Activated CD4-positive, alpha-beta T cell treated with anti-CD3 and anti-CD28 coated beads, Interleukin-2, amount 50 U/mL, for 24 hours (primary cell): ENCODE data around the gene KANK3.
"Not testable (repeated sequence)": the region's sequence is repeated elsewhere in the genome, so short reads cannot be mapped to it uniquely, and the experiment has no call there.

ENCODE experiments used
- DNase-seq, 2 donors: peaks; one replicate each; pipeline ENCODE4 v3.0.0-alpha.2; 2020; ENCODE audit warnings: low read depth in 1 of 2, low spot score in 1 of 2

KANK3 gene

DNA sequence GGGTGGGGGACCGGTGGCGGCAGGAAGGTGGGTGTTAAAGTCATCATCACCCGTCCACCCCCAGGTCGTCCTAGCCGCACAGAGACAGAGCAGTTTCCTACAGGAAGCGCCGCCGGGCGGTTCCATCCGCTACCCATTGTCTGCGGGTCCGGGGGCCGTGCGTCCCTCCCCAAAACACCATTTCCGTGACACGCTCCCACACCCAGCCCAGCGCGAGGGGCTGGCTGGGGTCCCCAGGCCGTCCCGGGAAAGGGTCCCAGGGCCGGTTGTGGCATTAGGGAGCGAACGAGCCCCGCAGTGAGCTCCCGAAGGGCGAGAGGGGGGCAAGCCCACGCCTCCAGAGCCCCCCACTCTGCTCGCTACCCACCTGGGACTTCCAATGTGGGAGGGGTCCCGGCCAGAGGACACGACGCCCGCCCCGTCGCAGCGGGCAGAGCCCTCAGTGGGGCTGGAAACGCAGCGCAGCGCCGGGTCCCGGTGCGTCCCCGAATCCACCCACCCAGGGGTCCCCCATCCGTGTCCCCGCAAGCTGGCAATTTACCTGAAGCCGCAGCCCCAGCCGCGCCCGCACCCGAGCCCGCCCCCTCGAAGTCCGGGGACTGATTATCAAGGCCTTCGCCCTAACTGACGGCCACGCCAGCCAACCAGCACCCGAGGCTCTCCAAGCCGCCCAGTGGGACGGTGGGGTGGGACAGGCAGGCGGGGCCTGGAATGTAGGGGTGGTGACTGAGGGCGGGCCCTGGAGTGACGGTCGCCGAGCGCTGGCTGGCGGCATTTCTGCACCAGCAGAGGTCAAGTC is at the start of gene KANK3:
Gene KANK3, minus strand, starts transcription at position 579 of the 799 bp plus-strand sequence. CDS start 5,434 bp downstream, outside the sequence.
- peak; percentile 71 to 89 for DNase-seq

DNA sequence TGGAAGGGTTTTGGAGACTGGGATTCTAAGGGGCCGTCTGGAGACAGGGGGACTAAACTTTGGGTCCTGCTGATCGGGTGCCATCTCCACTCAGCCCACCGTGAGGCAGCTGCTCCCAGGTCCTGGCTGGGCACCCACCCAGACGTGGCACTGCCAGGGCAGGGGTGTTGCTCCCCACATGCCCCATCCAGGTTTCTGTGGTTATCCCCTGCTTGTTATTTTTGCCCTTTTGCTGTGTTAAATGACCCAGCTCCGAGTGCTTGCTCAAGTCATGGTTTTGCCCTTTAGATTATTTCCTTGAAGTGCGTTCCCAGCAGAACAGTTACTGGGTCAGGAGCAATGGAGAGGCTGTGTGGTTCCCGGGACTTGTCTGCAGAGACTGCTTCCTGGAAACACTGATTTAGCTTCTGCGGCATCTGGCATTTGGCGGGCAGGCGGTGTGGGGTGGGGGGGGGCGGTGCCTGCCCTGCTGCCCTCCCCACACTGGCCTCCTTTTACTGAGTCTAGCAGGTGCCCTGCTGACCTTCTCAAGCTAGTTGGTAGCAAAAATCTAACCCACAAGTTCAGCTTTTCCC is 49.0 kb upstream of the KANK3 start:
- DNase-seq, result no peak

DNA sequence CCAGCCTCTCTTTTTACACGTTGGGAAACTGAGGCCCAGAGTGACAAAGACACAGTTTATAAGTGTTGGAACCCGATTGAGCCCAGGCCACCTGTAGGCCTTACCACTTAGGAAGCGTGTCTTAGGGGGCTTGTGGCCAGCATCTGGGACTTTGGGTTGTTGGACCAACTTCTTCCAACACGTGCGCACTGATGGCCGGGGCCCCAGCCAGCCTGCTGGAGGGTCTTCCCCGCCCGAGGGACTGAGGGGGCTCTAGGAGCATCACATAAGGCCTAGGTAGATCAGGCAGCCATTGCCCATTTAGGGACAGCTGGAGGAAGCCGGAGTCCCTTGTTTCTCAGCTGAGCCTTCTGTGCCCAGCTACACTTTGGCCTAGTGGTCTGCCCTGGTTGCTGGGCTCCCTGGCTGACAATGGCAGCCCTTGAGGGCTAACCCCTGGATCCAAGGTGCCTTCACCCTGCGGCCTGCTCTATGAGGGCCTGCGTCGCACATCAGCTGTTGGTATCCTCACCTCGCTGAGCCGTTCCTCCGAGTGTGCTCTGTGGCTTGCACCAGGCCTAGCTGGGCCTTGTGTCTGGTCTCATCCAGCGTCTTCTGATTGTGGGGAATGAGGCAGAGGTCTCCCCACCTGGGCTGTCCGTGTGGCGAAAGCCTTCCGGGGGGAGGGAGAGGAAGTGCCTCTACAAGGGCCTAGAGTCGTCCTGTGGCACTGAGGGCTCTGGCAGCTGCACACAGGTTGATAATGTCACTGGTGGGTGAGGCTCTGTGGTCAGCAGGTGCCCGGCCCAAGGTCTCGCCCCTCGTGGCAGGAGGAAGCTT is 48.3 kb upstream of the KANK3 start:
- DNase-seq, result no peak

DNA sequence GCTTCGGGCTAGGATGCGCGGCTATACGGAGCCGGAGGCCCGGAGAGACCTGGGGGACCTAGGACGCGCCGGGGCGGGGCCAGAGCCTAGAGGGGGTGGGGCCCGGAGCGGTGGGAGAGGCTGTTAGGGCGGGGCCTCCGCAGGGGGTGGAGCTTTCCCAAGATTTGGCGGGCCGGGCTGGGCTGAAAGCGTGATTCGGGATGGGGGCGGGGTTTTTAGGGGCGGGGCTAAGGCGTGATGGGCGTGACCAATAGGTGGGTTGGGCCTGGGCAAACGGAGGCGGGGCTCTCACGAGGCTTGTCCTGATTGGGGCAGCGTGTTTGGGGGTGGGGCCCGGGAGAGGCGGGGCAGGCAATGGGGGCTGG is 47.5 kb upstream of the KANK3 start:
- DNase-seq, result peak; percentile 90 to 91

DNA sequence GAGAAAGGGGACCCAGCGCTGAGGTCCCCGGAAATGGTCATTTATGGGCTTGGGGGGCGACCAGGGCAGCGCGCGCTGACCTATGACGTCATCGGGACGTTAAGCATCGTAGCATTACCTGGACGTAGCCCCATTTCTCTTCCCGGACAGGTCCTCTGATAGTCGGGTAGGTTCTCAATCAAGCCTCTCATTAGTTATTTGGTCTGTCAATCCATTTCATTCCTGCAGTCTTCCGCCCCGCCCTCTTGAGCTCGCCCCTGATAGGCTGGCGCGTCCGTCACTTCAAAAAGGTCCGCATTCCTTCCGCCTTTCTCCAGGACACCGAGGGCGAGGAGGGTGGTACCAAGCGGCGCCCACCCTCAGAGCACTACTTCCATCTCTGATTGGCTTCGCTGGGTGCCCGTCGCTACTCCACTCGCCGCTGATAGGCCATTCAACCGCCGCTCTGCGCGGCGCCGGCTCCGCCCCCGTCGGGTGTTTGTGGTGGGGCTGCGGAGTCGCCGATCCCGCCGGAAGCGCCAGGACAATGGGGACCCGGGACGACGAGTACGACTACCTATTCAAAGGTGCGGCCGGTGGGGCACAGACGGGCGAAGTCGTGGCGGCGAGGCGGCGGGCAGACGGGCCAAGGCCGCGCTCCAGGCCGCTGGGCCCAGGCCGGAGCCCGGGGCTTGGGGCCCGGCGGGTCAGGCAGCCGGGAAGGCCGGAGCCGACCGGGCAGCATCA is 47.0 kb upstream of the KANK3 start, which contains the start of gene RAB11B:
Gene RAB11B, plus strand, starts transcription at position 470 of the 726 bp plus-strand sequence. Its CDS starts 57 bp downstream, at position 527.
- DNase-seq, result peak; percentile 88 to 98

DNA sequence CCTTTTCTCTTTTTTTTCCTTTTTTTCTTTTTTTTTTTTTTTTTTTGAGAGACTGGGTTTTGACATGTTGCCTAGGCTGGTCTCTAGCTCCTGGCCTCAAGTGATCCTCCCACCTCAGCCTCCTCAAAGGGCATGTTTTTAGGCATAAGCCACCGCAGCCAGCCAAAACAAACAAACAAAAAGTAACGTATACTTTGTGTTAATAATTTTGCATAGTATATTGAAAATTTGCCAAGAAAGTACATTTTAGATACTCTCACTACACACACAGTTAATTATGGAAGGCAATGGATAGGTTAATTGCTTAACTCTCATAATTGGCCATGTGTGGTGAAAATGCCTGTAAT is 45.5 kb upstream of the KANK3 start:
- DNase-seq, result no peak

DNA sequence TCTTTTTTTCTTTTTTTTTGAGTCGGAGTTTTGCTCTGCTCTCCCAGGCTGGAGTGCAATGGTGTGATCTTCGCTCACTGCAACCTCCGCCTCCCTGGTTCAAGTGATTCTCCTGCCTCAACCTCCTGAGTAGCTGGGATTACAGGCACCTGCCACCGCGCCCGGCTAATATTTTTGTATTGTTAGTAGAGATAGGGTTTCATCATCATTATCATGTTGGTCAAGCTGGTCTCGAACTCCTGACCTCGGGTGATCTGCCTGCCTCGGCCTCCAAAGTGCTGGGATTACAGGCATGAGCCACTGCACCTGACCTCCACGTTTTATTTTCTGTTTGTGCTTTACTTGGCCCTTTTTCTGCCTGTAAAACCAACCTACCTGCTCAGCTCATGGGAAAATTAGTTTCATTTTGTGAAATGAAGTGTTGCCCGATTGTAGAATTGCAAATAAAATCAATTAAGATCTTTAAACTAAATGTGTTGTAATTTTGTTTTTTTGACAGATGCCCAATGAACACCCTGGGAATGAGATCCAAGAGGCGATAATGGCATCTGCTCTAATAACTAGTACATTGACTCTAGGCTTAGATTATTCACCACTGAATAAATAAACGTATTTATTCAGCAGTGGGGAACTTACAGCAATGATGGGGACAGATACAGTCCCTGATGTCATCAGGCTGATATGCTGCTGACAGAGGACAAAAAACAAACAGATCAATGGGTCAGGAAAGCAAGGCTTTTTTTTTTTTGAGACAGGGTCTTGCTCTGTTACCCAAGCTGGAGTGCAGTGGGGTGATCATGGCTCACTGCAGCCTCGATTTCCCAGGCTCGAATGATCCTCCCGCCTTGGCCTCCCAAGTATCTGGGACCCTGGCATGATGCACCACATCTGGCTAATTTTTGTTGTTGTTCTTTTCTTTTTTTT is 44.9 kb upstream of the KANK3 start:
- DNase-seq, result no peak

DNA sequence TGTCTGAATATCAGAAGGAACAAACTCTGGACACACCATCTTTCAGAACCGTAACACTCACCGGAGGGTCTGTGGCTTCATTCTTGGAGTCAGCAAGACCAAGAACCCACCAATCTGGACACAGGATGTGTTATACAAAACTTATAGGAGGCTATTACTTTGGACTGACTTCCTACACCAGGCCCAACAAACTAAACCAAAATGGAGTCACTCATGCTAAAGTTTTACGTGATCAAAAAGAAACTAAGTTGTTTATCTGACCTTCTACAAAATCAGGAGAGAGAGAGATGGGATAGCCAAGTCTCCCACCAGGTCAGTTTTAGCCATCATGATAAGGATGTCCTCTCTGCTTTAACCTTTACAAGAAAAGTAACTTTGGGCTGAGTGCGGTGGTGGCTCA is 43.9 kb upstream of the KANK3 start:
- DNase-seq, result no peak

DNA sequence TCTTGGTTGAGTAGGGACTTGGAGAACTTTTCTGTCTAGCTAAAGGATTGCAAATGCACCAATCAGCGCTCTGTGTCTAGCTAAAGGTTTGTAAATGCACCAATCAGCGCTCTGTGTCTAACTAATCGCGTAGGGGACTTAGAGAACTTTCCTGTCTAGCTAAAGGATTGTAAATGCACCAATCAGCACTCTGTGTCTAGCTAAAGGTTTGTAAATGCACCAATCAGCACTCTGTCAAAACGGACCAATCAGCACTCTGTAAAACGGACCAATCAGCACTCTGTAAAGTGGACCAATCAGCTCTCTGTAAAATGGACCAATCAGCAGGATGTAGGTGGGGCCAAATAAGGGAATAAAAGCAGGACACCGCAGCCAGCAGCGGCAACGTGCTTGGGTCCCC is 43.4 kb upstream of the KANK3 start:
- not testable (repeated sequence) for DNase-seq

DNA sequence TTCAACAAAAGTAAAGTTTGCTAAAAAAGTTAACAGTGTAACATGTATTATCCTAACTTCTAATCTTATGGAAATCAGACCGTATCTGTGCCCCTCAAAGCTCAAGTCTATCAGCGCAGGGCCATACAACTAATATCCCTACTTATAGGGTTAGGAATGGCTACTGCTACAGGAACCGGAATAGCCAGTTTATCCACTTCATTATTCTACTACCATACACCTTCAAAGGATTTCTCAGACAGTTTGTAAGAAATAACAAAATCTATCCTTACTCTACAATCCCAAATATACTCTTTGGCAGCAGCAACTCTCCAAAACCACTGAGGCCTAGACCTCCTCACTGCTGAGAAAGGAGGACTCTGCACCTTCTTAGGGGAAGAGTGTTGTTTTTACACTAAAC is 42.5 kb upstream of the KANK3 start:
- not testable (repeated sequence) for DNase-seq

DNA sequence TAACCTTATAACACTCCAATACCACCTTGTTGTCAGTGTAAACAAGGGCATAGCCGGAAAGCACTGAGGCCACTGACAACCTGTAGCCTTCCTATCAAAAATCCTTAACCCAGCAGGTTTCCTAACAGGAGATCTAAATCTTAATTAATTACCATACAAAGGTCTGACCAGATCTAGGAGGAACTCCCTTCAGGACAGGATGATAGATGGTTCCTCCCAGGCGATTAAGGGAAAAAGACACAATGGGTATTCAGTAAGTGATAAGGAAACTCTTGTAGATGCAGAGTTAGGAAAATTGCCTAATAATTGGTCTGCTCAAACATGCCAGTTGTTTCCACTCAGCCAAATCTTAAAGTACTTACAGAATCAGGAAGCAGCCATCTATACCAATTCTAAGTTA is 42.0 kb upstream of the KANK3 start:
- not testable (repeated sequence) for DNase-seq

DNA sequence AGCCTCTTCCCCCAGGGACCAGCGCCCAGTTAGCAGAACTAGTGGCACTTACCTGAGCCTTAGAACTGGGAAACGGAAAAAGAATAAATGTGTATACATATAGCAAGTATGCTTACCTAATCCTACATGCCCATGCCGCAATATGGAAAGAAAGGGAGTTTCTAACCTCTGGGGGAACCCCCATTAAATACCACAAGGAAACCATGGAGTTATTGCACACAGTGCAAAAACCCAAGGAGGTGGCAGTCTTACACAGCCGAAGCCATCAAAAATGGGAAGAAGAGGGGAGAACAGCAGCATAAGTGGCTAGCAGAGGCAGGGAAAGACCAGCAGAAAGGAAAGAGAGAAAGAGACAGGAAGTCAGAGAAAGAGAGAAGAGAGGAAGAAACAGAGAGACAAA is 41.5 kb upstream of the KANK3 start:
- DNase-seq, result not testable (repeated sequence)

DNA sequence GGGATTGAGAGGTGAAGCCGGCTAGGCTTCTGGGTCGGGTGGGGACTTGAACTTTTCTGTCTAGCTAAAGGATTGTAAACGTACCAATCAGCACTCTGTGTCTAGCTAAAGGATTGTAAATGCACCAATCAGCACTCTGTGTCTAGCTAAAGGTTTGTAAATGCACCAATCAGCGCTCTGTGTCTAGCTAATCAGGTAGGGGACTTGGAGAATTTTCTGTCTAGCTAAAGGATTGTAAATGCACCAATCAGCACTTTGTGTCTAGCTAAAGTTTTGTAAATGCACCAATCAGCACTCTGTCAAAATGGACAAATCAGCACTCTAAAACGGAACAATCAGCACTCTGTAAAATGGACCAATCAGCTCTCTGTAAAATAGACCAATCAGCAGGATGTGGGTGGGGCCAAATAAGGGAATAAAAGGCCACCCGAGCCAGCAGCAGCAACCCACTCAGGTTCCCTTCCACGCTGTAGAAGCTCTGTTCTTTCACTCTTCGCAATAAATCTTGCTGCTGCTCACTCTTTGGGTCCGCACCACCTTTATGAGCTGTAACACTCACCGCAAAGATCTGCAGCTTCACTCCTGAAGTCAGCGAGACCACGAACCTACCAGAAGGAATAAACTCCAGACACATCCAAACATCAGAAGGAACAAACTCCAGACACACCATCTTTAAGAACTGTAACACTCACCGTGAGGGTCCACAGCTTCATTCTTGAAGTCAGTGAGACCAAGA is 36.3 kb upstream of the KANK3 start:
- DNase-seq, result not testable (repeated sequence)

DNA sequence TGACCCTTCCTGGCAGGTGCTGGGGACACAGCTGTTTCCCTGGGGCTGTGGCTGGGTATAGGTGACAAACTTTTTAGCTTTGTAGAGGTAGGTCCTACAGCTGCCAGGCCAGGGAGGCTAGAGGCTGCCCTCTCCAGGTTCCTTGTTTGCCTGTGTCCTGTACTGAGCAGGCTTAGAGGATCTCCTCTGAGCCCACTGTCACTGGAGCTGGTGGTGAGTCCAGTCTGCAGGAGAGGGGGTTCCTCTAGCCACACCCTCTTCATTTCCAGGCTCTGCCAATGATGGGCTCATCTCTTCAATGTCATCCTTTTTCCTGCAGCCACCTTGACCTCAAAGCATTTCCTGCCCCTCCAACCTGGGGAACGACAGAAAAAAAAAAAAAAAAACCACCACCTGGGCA is 34.5 kb upstream of the KANK3 start:
- DNase-seq, result no peak

DNA sequence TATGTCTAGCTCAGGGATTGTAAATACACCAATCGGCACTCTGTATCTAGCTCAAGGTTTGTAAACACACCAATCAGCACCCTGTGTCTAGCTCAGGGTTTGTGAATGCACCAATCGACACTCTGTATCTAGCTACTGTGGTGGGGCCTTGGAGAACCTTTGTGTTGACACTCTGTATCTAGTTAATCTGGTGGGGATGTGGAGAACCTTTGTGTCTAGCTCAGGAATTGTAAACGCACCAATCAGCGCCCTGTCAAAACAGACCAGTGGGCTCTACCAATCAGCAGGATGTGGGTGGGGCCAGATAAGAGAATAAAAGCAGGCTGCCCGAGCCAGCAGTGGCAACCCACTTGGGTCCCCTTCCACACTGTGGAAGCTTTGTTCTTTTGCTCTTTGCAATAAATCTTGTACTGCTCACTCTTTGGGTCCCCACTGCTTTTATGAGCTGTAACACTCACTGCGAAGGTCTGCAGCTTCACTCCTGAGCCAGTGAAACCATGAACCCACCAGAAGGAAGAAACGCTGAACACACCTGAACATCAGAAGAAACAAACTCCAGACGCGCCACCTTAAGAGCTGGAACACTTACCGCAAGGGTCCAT is 33.4 kb upstream of the KANK3 start:
- DNase-seq, result not testable (repeated sequence)

DNA sequence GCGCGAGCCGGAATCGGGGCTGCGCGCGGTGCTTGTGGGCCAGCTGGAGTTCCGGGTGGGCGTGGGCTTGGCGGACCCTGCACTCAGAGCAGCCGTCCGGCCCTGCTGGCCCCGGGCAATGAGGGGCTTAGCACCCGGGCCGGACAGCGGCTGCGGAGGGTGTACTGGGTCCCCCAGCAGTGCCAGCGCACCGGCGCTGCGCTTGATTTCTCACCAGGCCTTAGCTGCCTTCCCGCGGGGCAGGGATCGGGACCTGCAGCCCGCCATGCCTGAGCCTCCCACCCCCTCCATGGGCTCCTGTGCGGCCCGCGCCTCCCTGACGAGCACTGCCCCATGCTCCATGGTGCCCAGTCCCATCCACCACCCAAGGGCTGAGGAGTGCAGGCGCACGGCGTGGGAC is 32.7 kb upstream of the KANK3 start:
- not testable (repeated sequence) for DNase-seq

DNA sequence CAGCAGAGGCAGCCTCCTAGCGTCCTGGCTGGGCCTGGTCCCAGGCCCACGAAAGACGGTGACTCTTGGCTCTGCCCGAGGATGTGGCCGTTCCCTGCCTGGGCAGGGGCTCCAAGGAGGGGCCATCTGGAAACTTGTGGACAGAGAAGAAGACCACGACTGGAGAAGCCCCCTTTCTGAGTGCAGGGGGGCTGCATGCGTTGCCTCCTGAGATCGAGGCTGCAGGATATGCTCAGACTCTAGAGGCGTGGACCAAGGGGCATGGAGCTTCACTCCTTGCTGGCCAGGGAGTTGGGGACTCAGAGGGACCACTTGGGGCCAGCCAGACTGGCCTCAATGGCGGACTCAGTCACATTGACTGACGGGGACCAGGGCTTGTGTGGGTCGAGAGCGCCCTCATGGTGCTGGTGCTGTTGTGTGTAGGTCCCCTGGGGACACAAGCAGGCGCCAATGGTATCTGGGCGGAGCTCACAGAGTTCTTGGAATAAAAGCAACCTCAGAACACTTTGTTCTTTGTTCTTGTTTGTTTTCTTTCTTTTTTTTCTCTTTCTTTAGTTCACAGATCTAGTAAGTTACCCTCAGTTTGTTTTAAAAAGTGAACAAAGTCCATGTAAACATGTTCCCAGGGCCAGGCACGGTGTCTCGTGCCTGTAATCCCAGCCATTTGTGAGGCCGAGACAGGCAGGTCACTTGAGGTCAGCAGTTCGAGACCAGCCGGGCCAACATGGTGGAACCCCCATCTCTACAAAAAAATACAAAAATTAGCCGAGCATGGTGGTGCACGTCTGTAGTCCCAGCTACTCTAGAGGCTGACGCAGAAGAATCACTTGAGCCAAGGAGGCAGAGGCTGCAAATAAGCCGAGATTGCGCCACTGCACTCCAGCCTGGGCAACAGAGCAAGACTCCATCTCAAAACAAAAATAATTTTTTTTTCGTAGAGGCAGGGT is 31.1 kb upstream of the KANK3 start:
- DNase-seq, result no peak
